GM20000 (cell line): ENCODE data around the gene ATP6V0E2.

Experiments used
- DNase-seq: peaks from one replicate; pipeline ENCODE4 v3.0.0; 2012; ENCODE audit warnings: low spot score
- CTCF ChIP-seq: IDR thresholded peaks from 2 replicates; pipeline ENCODE4 v1.5.1; 2012; ENCODE audit warnings: mild to moderate bottlenecking, control low read depth; ENCODE audit errors: extremely low read depth, missing control alignments

The ATP6V0E2 gene

GRCh38 chr7:149873074-149873969 is at the start of gene ATP6V0E2:
Gene ATP6V0E2, plus strand, starts transcription at chr7:149873969. Its CDS starts 97 bp downstream, at chr7:149874066.
- TF ChIP-seq CTCF = no peak
- DNase-seq = peak; percentile 100

GRCh38 chr7:149824301-149824741 is 49.4 kb upstream of the ATP6V0E2 start:
- no peak for DNase-seq
- TF ChIP-seq CTCF = no peak

GRCh38 chr7:149824748-149825566 is 48.8 kb upstream of the ATP6V0E2 start:
- no peak for DNase-seq
- TF ChIP-seq CTCF = no peak

- TF ChIP-seq CTCF = no peak
- no peak for DNase-seq
These were observed 48.0 kb upstream of the ATP6V0E2 start for GRCh38 chr7:149825567-149826343.

- no peak for TF ChIP-seq CTCF
- DNase-seq = no peak
These were observed 47.3 kb upstream of the ATP6V0E2 start for GRCh38 chr7:149826344-149827088.

- no peak for TF ChIP-seq CTCF
- DNase-seq = no peak
These were observed 46.4 kb upstream of the ATP6V0E2 start for GRCh38 chr7:149827089-149827981.
